Suppressor macrophage treated with lipopolysaccharide for 4 hours (primary cell): ENCODE data around the gene SGK1.
"Not testable (repeated sequence)": the region's sequence is repeated elsewhere in the genome, so short reads cannot be mapped to it uniquely, and the experiment has no call there.

Experiments used
- DNase-seq: peaks from one replicate; pipeline ENCODE4 v3.0.0-alpha.2; 2020

SGK1 gene

DNA sequence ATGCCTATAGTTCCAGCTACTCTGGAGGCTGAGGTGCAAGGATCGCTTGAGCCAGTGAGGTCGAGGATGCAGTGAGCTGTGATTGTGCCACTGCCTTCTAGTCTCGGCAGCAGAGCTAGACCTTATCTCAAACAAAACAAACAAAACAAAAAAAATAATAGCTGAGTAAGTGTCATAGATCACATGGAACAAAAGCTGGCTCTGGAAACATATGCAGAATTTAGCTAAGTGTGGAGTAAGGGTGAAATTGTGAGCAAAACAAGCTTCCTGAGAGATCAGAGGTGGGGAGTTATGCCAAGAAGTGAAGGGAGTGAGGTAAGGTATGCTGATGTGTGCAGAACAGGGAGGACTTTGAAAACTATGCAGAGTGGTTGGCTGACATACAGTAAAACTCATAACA lies 18.7 kb downstream of the SGK1 start:
- DNase-seq: no peak

DNA sequence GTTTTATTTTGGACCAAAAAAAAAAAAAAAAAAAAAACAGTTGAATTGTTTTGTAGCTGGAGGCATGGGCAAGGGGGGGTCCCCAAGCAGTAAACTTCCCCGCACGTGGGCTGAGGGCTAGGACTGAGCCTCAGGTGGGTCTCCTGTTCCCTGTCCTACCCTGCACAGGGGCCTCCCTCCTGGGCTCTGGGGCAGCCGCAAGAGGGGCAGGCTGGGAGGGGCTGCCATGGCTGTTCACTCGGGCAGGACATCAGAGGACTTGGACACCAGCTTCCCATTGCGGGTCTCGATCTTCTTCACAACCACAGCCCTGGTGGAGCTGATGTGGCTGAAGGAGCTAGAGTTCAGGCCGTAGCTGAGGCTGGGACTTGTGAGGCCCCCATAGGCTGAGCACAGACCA lies 21.1 kb downstream of the SGK1 start:
- no peak for DNase-seq

DNA sequence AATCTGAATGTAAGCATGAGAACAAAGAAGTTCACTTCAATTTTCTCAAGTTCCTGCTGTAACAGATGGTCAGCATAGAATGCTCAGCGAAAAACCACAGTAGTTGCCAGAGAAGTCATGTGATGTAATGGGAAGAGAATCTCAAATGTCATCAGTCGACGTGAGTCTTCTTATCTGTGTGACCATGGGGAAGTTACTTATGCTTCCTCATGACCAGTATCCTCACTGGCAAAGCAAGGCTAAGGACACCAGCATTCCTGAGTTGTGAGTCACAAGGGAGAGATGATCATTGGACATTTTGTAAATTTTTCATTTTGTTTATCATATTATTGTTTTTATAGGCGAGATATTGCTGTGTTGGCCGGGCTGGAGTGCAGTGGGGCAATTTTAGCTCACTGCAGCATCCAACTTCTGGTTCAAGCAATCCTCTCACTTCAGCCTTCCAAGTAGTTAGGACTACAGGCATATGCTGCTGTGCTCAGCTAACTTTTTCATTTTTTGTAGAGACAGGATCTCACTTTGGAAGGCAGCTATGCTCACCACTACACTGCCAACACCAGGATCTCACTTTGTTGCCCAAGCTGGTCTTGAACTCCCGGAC lies 21.9 kb downstream of the SGK1 start:
- DNase-seq: peak; percentile 97

DNA sequence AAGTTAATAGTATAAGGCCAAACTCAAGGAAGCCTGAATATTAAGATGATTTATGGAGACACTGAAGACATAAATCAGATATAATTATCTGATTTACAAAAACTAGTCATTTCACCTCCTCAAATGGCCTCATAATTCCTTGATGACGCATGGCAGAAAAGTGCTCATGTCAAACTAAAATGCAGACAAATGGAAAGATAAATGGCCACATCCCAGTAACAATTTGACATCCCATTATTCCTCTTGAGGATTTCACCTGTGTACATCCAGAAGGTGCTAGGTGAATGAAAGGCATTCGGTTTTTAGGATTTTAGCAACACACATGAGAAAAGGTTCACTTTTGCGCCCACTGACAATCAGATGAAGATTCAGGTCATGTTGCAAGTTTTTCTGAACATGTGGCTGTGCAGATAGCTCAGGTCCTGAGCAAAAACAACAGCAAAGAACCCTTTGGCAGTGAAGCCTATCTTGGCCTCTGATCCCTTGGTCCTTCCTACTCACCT lies 24.2 kb downstream of the SGK1 start:
- no peak for DNase-seq

DNA sequence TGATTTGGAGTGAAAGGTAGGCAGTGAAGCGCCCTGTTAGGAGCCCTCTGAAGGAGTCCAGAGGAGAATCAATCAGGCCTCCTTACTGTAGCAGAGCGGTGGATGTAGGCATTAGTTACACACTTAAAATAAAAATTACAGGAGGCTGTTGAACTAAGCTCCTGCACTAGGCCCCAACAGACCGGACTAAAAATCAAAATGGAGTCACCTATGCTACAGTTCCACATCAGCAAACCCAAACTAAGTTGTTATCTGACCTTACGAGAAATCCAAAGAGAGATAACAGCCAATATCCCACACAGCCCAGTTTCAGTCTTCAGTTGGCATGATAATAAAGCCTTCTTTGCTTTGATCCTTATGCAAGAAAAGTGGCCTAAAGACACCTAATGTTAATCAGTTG lies 26.8 kb downstream of the SGK1 start:
- no peak for DNase-seq

DNA sequence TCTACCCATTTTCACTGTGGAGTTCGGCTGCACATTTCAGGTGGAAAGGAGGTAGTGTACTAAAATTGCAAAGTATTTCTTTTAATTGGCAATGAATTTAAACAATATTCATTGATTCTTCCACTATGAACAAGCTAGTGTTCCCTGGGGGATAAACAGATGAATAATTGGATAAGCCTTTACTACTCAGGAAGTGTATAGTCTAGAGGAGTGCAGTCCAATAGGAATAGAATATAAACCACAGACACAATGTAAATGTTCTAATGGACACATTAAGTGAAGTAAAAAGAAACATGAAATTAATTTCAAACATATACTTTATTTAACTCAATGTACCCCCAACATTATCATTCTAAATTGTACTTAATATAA lies 28.7 kb downstream of the SGK1 start:
- no peak for DNase-seq

DNA sequence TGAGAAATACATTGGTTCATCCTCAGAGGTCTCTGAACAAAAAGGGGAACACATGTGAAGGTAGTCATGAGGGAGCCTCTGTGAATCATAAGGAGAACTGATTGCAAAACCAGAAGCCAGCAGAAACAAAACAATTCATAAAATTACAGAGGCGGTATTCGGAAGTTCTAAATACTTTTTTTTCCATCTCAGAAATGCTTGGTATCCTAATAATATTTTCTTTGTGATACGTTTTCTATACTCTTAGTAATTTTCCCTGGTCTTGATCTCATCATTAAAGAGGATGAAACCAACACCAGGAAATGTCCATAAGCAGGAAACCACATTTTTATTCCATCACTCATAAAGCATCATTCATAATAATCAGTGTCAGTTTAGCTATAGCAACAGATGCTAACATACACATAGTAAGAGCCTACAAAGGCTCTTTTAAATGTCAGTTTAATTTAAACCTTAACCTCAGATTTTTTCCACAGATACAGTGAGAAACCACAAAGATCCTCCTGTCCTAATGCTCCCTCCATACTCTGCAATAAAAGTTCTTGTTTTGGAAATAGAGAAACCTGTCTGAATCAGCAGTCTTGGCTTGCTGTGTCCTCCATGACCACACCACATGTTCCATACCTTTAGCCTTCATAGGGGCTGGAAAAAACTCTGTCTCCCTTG lies 29.2 kb downstream of the SGK1 start:
- DNase-seq: peak; percentile 92

DNA sequence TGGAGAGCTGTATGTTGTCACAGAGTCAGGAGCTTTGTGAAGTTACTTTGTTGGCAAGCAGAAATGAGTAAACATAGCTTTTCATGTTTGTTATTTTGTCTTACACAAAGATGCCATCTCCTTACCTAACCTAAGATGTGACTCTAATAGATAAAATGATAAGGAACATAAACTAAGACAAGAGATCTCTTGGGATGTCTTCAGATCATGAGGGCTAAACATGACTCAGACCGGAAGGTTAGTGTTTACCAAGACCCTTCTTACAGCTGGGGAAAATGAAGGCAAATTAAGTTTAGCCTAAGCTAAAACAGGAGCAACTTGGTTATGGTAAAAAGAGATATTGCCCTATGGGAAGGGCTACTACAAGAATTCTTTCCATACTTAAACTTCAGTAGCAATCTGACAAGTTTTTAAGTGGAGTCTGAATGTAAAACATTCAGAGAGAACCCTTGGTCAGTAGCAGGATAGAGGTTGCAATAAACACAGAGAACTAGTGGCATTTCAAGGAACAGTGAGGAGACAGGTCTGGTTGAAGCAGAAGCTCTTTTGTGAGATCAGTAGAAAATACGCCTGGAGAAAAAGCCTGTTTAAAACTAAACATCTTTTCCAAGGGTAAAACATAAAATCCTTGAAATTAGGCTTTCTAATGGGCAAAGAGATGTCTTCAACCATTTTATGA lies 29.9 kb downstream of the SGK1 start:
- peak; percentile 42 for DNase-seq

DNA sequence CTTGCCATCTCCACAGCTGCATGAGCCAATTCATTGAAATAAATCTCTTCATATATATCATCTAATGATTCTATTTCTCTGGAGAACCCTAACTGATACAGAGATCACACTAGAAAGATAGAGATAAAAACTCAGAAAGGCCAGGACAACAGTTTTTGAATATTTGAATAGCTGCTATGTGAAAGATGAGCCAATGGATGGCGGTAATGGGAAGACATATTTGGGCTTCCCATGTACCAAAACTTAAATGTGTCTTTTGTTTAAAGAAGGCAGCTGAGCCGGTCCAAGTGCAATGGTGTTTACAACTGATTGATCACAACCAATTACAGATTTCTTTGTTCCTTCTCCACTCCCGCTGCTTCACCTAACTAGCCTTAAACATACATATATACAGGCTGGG lies 35.1 kb downstream of the SGK1 start:
- DNase-seq: no peak

DNA sequence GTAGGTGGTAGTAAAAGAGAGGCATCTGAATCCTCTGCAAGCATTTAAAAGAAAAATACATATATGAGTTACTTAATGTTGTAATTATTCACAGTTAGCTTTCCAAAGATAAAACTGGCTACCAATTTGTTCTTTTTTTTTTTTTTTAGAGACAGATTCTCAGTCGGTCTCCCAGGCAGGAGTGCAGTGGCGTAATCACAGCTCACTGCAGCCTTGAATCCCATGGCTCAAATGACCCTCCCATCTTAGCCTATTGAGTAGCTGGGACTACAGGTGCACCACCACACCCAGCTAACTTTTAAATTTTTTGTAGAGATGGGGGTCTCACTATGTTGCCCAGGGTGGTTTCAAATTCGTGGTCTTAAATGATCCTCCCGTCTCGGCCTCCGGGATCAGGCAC lies 36.5 kb downstream of the SGK1 start:
- DNase-seq: no peak

DNA sequence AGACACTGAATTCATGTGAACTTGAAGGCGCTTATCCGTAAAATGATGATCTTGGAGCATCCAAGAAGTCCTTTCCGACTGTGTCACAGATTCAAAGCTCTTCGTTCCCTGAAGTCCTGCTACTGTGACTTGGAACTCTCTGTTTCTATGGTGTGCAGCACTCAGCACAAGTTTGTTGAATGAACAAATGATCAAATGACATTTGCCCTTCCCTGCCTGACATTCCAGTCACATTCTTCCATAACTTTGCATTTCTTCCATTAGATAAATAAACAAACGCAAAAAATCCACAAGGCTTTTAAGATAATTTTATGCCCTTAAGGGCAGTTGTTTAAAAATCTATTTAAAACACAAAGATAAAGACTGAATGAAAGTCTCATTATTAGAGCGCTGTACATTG lies 39.9 kb downstream of the SGK1 start:
- no peak for DNase-seq

DNA sequence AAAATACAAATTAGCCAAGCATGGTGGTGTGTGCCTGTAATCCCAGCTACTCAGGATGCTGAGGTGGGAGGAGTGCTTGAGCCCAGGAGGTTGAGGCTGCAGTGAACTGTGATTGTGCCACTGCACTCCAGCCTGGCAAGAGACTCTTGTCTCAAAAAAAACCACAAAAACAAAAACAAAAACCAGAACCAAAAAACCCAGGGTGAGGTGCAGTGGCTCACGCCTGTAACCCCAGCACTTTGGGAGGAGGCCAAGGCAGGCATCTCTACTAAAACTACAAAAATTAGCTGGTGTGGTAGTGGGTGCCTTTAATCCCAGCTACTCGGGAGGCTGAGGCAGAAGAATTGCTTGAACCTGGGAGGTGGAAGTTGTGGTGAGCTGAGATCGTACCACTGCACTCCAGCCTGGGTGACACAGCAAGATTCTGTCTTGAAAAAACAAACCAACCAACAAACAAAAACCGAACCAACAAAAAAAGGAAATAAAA lies 41.0 kb downstream of the SGK1 start:
- DNase-seq: not testable (repeated sequence)

DNA sequence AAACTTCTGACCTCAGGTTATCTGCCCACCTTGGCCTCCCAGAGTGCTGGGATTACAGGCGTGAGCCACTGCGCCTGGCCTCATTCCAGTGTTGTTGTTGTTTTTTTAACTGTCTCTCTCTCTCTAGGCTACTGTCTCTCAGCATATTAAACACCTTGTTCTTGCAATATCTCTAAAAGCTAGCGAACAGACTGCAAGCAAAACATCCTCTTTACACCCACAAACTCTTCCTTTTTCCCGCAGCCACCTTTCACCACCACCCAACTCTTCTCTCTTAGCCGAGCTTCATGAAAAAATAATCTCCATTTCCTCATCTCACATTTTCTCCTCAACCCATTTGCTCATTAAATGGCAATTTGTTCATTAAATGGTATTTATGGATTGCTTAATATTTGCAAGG lies 45.5 kb downstream of the SGK1 start:
- DNase-seq: no peak

DNA sequence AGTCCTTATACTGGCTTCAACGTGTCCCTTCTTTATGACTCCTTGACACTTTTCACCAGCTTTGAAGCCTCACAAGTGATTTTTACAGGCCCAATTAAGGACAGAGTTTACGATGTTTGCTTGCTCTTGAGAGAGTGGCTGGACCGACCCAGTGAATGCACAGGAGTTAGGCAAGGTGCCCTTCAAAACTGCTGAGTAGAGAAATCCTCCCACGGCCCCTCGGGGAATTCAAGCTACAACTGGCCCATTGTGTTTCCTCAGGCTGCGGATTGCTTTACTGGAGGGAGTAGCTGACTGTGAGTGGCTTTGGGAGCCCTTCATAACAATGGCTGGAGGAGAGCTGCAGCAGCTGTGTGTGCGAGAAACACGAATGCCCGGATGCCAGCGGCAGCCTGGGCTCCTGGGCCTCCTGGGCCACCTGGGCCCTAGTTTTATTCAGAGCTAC lies 50.0 kb downstream of the SGK1 start:
- DNase-seq: no peak

DNA sequence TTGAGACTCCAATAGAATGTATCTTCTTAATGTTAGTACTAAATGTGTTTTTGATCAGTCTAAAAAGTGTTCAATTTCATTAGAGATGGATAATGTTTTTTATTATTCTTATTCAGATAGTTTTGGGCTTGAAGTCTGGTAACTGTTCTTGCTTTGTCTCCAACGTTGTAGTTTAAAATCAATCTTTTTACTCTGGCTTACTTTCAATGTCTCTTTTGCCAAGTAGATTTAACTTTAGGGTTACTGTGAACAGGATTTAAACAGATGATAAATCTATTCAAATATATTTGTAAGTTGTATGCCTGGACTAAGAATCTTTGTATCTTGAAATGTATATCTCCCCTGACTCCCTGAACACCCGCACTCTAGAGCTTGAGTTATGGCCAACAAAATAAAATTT lies 51.1 kb downstream of the SGK1 start:
- DNase-seq: no peak

DNA sequence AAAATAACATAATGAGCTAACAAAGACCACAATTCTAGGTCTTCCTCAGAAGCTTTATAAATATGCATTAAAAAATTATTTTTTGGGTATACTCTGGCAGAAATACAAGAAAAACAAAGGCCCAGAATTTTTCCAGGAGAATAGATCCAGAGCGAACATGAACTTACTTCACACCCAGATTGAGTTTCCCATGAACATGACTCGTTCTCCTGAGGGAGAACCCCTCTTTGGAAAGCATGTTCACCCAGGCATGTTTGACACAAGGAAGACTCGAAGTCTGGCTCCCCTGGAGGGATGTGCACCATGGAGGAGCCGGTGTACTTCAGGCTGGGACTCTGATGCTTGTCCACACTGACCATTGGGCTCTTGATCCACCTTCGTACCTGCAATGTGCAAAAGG lies 56.1 kb downstream of the SGK1 start:
- DNase-seq: no peak

DNA sequence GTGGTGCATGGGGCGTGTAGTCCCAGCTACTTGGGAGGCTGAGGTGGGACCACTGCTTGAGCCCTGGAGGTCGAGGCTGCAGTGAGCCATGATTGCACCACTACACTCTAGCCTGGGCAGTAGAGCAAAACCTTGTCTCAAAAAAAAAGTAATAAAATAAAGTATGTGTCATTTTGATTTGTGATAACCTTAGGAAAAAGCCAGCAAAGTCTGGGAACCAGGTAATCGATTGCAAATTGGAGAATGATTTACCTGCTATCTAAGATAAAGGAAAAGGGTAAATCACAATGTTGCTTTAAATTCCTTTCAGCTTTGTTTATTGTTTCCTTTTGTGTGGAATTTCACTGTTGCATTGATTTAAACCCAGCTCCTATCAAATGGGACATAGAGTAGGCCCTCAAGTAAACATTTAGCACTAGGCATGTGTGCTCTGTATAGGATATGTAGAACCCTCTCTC lies 59.0 kb downstream of the SGK1 start:
- no peak for DNase-seq

DNA sequence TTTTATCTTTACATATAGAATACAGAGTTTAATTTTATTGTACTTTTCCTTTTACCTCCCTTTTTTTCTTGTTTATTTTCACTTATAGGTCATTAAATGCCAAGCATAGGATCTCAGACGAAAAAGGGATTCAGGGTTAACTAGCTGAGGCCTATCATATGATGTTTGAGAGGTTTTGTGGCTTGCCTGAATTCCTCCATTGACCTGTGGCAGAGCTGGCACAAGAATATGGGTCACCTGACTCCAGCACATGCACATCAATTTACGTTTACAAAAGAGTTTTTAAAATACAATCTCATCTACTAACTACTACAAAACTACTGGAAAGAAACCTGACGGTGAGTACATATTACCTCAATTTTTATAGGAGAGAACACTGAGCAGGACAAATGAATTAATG lies 60.4 kb downstream of the SGK1 start:
- DNase-seq: no peak

DNA sequence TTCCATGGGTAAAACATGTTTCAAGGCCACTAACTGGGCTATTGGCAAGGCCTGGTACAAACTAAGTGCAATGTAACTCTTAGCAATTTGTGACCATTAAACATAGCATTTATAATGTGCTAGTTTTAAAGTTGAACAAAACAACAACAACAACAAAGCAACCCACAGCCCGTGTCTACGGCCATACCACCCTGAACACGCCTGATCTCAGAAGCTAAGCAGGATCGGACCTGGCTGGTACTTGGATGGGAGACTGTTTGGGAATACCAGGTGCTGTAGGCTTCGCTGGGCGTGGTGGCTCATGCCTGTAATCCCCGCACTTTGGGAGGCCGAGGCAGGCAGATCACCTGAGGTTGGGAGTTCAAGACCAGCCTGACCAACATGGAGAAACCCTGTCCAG lies 61.0 kb downstream of the SGK1 start:
- no peak for DNase-seq

DNA sequence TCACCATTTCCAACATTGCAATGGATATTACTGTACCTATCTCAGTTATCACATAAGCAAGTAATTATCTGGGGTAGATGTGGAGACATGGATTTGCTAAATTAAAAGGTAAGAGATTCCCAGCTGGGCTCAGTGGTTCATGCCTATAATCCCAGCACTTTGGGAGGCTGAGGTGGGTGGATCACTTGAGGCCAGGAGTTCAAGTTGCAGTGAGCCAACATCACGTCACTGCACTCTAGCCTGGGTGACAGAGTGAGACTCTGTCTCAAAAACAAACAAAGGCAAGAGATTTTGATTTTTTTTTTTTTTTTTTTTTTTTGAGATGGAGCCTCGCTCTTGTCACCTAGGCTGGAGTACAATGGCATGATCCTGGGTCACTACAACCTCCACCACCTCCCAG lies 62.6 kb downstream of the SGK1 start:
- DNase-seq: not testable (repeated sequence)

DNA sequence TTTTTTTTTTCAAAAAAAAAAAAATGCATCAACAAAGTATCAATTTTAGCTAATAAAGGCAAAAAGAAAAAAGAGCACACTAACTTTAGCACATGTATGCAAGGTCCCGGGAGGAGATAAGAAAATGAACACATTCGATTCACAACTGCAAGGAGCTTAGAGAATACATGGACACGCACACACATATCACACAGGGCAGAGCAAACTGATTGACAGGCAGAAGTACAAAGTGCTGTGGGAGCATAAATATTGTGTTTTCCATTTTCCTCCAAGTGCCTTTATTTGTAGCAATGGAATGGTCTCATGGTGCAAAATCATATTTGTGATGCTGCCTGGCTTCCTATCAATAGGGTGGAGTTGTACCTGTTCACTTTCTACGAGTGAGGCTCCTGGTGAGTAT lies 63.8 kb downstream of the SGK1 start:
- DNase-seq: no peak

DNA sequence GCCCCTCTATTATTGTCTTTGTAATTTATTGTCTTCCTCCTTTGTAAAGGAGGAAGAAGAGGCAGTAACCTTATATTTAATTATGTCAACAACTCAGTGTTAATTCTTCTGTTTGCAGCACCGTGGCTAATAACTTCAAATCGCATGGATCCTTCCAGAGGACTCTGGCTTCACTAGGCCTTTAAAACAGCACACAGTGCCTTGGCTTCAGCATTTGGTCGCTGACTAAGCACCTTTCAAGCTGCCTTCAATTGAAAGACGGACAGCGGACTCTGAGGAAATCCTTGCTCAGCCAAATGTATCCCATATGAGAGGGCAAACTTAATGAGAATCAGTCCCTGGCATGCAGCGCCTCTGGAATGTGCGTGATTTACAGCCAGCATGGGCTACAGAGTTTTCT lies 64.2 kb downstream of the SGK1 start:
- DNase-seq: no peak

DNA sequence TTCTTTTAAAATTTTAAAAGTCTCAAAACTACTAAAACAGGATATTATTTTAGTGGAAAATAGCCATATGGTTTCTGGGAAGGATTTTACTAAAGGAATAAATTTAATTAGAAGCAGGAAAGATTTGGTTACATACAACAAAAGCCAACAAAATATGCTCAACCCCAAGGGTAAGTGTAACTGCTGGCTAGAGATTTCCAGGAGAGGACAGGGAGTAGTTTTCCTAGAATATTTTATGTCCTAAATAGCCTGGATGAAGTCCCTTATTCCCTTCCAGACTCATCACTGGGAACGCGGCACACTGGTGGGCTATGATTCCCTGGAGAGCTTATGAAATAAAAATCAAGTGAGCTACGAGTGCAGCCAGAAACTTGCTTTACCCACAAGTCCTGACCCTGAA lies 66.6 kb downstream of the SGK1 start:
- DNase-seq: no peak

DNA sequence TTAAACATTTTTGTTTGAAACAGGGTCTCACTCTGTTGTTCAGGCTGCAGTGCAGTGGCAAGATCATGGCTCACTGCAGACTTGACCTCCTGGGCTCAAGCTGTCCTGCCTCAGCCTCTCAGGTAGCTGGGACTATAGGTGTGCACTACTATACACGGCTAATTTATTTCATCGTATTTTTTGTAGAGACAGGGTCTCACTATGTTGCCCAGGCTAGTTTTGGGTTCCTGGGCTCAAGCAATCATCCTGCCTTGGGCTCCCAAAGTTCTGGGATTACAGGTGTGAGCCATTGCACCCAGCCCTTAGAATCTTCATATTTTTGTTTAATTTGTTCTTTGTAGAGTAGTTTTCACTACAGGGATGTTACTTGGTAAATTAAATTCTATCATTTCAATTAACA lies 67.1 kb downstream of the SGK1 start:
- no peak for DNase-seq
